Spleen (tissue), 7 donors: ENCODE data around the gene DAW1.

Experiments
- CTCF ChIP-seq, 11 experiments: fragments of 200-600 bp in 7 of 11; fragments of 450-650 bp in 4 of 11; sonication (generic) in 4 of 11; IDR thresholded peaks in 8 of 11; conservative IDR thresholded peaks in 3 of 11; 1 replicate in 7 of 11; 2 replicates in 4 of 11; pipeline versions ENCODE4 v1.4.0 to v1.8.0; 2016 to 2021; ENCODE audit warnings: antibody characterized with exemption in 11 of 11, inconsistent platforms in 4 of 11, mild to moderate bottlenecking in 1 of 11
- POLR2A ChIP-seq, 3 donors: fragments of 450-650 bp; IDR thresholded peaks; one replicate each; pipeline ENCODE4 v1.5.1; 2017; ENCODE audit warnings: antibody characterized with exemption in 3 of 3, mild to moderate bottlenecking in 1 of 3
- donor health status: DM: no; HTN: no; CAD: no; lungs with moderate emphysema.
- donor health status: DM: no; HTN: no; CAD: no.
- donor health status: DM: no; HTN: no; CAD: no.

GRCh38 chr2:227908266-227909054 is 37.0 kb downstream of the DAW1 start:
- no peak for TF ChIP-seq POLR2A (IDR thresholded peaks at IDR 0.05)
- TF ChIP-seq CTCF (IDR thresholded peaks at IDR 0.05 in 8 of 11, conservative IDR thresholded peaks at IDR 0.05 in 3 of 11), result no peak
